GM23248 (cell line): Measurements from ENCODE around the gene SGCA. TPM values are rescaled to one million over a fixed set of nuclear protein-coding genes. Genes with fewer than 3 reads are reported as not detected.

Experiments used
- DNase-seq: peaks from one replicate; pipeline ENCODE4 v3.0.0-alpha.2; 2015
- H2AFZ ChIP-seq: fragments of 200-600 bp; sonication (generic); 2 replicates; pipeline ENCODE4 v1.6.1; 2016; ENCODE audit warnings: antibody characterized with exemption
- H3F3A ChIP-seq: fragments of 200-600 bp; sonication (generic); 2 replicates; pipeline ENCODE4 v1.6.1; 2016; ENCODE audit warnings: mild to moderate bottlenecking, antibody characterized with exemption, mixed run types; ENCODE audit not compliant: insufficient read depth
- H3K27ac ChIP-seq: fragments of 200-600 bp; sonication (generic); 2 replicates; pipeline ENCODE4 v1.5.1; 2016; ENCODE audit warnings: mild to moderate bottlenecking
- H3K27me3 ChIP-seq: fragments of 200-600 bp; sonication (generic); replicated peaks from 2 replicates; pipeline ENCODE4 v1.6.1; 2016; ENCODE audit warnings: mild to moderate bottlenecking; ENCODE audit not compliant: insufficient read depth
- H3K36me3 ChIP-seq: fragments of 200-600 bp; sonication (generic); 2 replicates; pipeline ENCODE4 v1.6.1; 2016; ENCODE audit warnings: low read depth, mild to moderate bottlenecking
- H3K4me1 ChIP-seq: fragments of 200-600 bp; sonication (generic); 2 replicates; pipeline ENCODE4 v1.6.1; 2016; ENCODE audit warnings: mild to moderate bottlenecking; ENCODE audit not compliant: insufficient read depth
- H3K4me2 ChIP-seq: fragments of 200-600 bp; sonication (generic); one replicate; pipeline ENCODE4 v1.6.1; 2016; ENCODE audit warnings: mild to moderate bottlenecking; ENCODE audit not compliant: unreplicated experiment
- H3K4me3 ChIP-seq: fragments of 200-600 bp; sonication (generic); 2 replicates; pipeline ENCODE4 v1.5.1; 2016; ENCODE audit warnings: mild to moderate bottlenecking
- H3K79me2 ChIP-seq: fragments of 200-600 bp; sonication (generic); 2 replicates; pipeline ENCODE4 v1.6.1; 2016; ENCODE audit warnings: mild to moderate bottlenecking; ENCODE audit not compliant: insufficient read depth
- H3K9ac ChIP-seq: fragments of 200-600 bp; sonication (generic); 2 replicates; pipeline ENCODE4 v1.6.1; 2016; ENCODE audit warnings: mild to moderate bottlenecking
- H3K9me2 ChIP-seq: fragments of 200-600 bp; sonication (generic); 2 replicates; pipeline ENCODE4 v1.6.1; 2016; ENCODE audit warnings: mixed run types, mild to moderate bottlenecking, moderate library complexity; ENCODE audit not compliant: insufficient read depth
- H3K9me3 ChIP-seq: fragments of 200-600 bp; sonication (generic); one replicate; pipeline ENCODE4 v1.6.1; 2017; ENCODE audit warnings: low read depth
- H4K20me1 ChIP-seq: fragments of 200-600 bp; sonication (generic); 2 replicates; pipeline ENCODE4 v1.6.0; 2016; ENCODE audit not compliant: insufficient read depth
- EZH2 ChIP-seq: fragments of 200-600 bp; sonication (generic); IDR thresholded peaks from 2 replicates; pipeline ENCODE4 v1.6.1; 2018; ENCODE audit warnings: antibody characterized with exemption, mild to moderate bottlenecking; ENCODE audit not compliant: insufficient read depth, poor library complexity, severe bottlenecking
- EZH2phosphoT487 ChIP-seq: fragments of 200-600 bp; sonication (generic); IDR thresholded peaks from 2 replicates; pipeline ENCODE4 v1.6.1; 2018; ENCODE audit warnings: antibody characterized with exemption, moderate library complexity, mild to moderate bottlenecking, low read depth; ENCODE audit not compliant: insufficient read depth
- WGBS, 2 experiments: methylation state at CpG; one replicate each; pipeline ENCODE4 v1.1.6; 2015 to 2017; ENCODE audit warnings: low lambda C conversion rate in 2 of 2, low coverage in 1 of 2; ENCODE audit errors: missing lambda C conversion rate in 2 of 2; 5-methylcytosine and 5-hydroxymethylcytosine counted together
- in situ Hi-C: fragments of 300-500 bp; cut with MboI; formaldehyde crosslinking; loops from 2 replicates; pipeline ENCODE4 v1.15.0; 2020
- polyA plus RNA-seq: library from polyadenylated mRNA; unstranded; fragments of >200 nt; fragmentation: Nextera tagmentation; extraction: Ambion mirVana; gene quantifications from 2 replicates; pipeline ENCODE4 v1.2.1, GENCODE V29; 2016
- total RNA-seq: library from RNA; depleted of rRNA; stranded (reverse); fragments of >200 nt; shearing (Covaris generic); gene quantifications from 2 replicates; pipeline ENCODE4 v1.2.3, GENCODE V29; 2014; rRNA removed

SGCA gene
- total and polyA plus RNA-seq, 2 experiments from 2014 or later = 1.8 TPM; not detected in 1

GRCh38 chr17:50221266-50221863 lies 55.6 kb downstream of the SGCA start:
- in situ Hi-C loops = no loop called here
- Histone ChIP-seq H3K4me3 (peak overlapping the region; percentile 10), H2AFZ (no peak overlapping the region), H3K9me3 (no peaks in the 10 kb centered on the region), H3K9ac (peak overlapping the region; percentile 89), H3K36me3 (no peaks in the 10 kb centered on the region), H3K27me3 (no peaks in the 10 kb centered on the region), H3K4me2 (peak overlapping the region; percentile 63), H3K9me2 (no peaks in the 10 kb centered on the region), H3F3A (peaks cover 54% of the 10 kb centered on the region), H3K79me2 (peaks cover 14% of the 10 kb centered on the region; the same call in 1 of the 2 replicates), H3K27ac (peak overlapping the region; percentile 98), H3K4me1 (peaks cover 60% of the 10 kb centered on the region), H4K20me1 (no peaks in the 10 kb centered on the region)
- DNase-seq = peak; percentile 83
- TF ChIP-seq EZH2 = no peak
- no peak for TF ChIP-seq EZH2phosphoT487
- 61 to 67% methylated on average over 9 of the region's 9 CpGs for WGBS, 2 experiments

- DNase-seq = peak; percentile 95
- Histone ChIP-seq H3K4me3 (peak overlapping the region; percentile 46), H2AFZ (no peak overlapping the region), H3K27ac (peak overlapping the region; percentile 98), H3K9me2 (no peaks in the 10 kb centered on the region), H3K27me3 (no peaks in the 10 kb centered on the region), H3K36me3 (no peaks in the 10 kb centered on the region), H3F3A (peaks cover 48% of the 10 kb centered on the region), H3K9me3 (no peaks in the 10 kb centered on the region), H3K9ac (peak overlapping the region; percentile 89), H3K4me2 (peak overlapping the region; percentile 63), H3K4me1 (peaks cover 54% of the 10 kb centered on the region), H4K20me1 (no peaks in the 10 kb centered on the region), H3K79me2 (peaks cover 9% of the 10 kb centered on the region; the same call in 1 of the 2 replicates)
- in situ Hi-C loops = no loop called here
- no peak for TF ChIP-seq EZH2phosphoT487
- no peak for TF ChIP-seq EZH2
- WGBS, 2 experiments = 12 to 16% methylated on average over 8 of the region's 8 CpGs
Measured at GRCh38 chr17:50221864-50222545, 56.2 kb downstream of the SGCA start.

GRCh38 chr17:50222922-50223321 lies 57.1 kb downstream of the SGCA start:
- Histone ChIP-seq H3K9ac (peak overlapping the region; percentile 89), H3K9me2 (no peaks in the 10 kb centered on the region), H3K27me3 (no peaks in the 10 kb centered on the region), H3K27ac (peak overlapping the region; percentile 98), H3K4me2 (peak overlapping the region; percentile 63), H3K36me3 (no peaks in the 10 kb centered on the region), H2AFZ (no peak overlapping the region), H4K20me1 (no peaks in the 10 kb centered on the region), H3K4me1 (peaks cover 44% of the 10 kb centered on the region), H3K4me3 (no peak overlapping the region), H3K79me2 (peaks cover 4% of the 10 kb centered on the region; the same call in 1 of the 2 replicates), H3K9me3 (no peaks in the 10 kb centered on the region), H3F3A (peaks cover 38% of the 10 kb centered on the region)
- 50 to 55% methylated on average over 6 of the region's 6 CpGs for WGBS, 2 experiments
- in situ Hi-C loops = no loop called here
- peak; percentile 27 for DNase-seq
- TF ChIP-seq EZH2phosphoT487 (no peak), EZH2 (no peak)

Other genes with a start within 250 kb of the SGCA start
- gene DLX4, start 196.8 kb upstream of the SGCA start, total RNA-seq = 0.76 TPM in 1 of 2 replicates, not detected in the other
- 0.15 and 0.40 TPM in 2 replicates for gene DLX4, start 196.8 kb upstream of the SGCA start, polyA plus RNA-seq
- 0.43 and 0.51 TPM in 2 replicates for gene DLX3, start 170.8 kb upstream of the SGCA start, total RNA-seq
- 1.0 and 1.4 TPM in 2 replicates for gene DLX3, start 170.8 kb upstream of the SGCA start, polyA plus RNA-seq
- 321 and 330 TPM in 2 replicates for gene ITGA3, start 109.9 kb upstream of the SGCA start, total RNA-seq
- 105 and 111 TPM in 2 replicates for gene ITGA3, start 109.9 kb upstream of the SGCA start, polyA plus RNA-seq
- gene PDK2, start 70.7 kb upstream of the SGCA start, total RNA-seq = 25.9 and 30.2 TPM in 2 replicates
- gene PDK2, start 70.7 kb upstream of the SGCA start, polyA plus RNA-seq = 48.1 and 56.0 TPM in 2 replicates
- 3.0 and 4.4 TPM in 2 replicates for gene SAMD14, start 35.8 kb upstream of the SGCA start, total RNA-seq
- gene SAMD14, start 35.8 kb upstream of the SGCA start, polyA plus RNA-seq = 1.3 TPM in 2 replicates
- 62.0 and 69.4 TPM in 2 replicates for gene PPP1R9B, start 15.3 kb upstream of the SGCA start, total RNA-seq
- 2.3 and 3.2 TPM in 2 replicates for gene PPP1R9B, start 15.3 kb upstream of the SGCA start, polyA plus RNA-seq
- gene COL1A1, start 35.6 kb downstream of the SGCA start, total RNA-seq = 6,472 and 7,860 TPM in 2 replicates
- gene COL1A1, start 35.6 kb downstream of the SGCA start, polyA plus RNA-seq = 15,283 and 15,653 TPM in 2 replicates
- 0.32 TPM in 1 of 2 replicates, not detected in the other for gene TMEM92, start 108.5 kb downstream of the SGCA start, total RNA-seq
- gene TMEM92, start 108.5 kb downstream of the SGCA start, polyA plus RNA-seq = 0.61 TPM in 1 of 2 replicates, not detected in the other
- gene XYLT2, start 180.1 kb downstream of the SGCA start, total RNA-seq = 43.6 and 70.1 TPM in 2 replicates
- gene XYLT2, start 180.1 kb downstream of the SGCA start, polyA plus RNA-seq = 25.3 and 27.3 TPM in 2 replicates
- 49.3 and 57.9 TPM in 2 replicates for gene MRPL27, start 207.2 kb downstream of the SGCA start, total RNA-seq
- gene MRPL27, start 207.2 kb downstream of the SGCA start, polyA plus RNA-seq = 115 and 120 TPM in 2 replicates
- 1.1 and 4.3 TPM in 2 replicates for gene EME1, start 207.2 kb downstream of the SGCA start, total RNA-seq
- 3.8 and 4.1 TPM in 2 replicates for gene EME1, start 207.2 kb downstream of the SGCA start, polyA plus RNA-seq
- gene LRRC59, start 231.5 kb downstream of the SGCA start, total RNA-seq = 144 and 164 TPM in 2 replicates
- 110 and 111 TPM in 2 replicates for gene LRRC59, start 231.5 kb downstream of the SGCA start, polyA plus RNA-seq